Measurements from ENCODE around the gene DES. TPM values are rescaled to one million over a fixed set of nuclear protein-coding genes. Genes with fewer than 3 reads are reported as not detected.

Gene DES
- total and polyA plus RNA-seq, 2 experiments from 2014 or later, result 1.3 to 2.0 TPM

DNA sequence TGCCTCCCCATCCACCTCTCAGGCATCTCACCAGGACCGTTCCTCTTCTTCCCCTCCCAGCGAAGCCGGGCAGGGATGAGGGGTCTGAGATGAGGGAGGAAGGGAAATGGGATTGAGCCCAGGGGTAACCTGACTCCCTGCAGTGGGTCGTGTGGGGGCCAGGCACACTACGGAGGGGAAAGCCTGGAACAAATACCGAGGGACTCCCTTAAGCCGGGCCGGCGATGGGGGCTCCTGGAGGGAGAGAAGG, 16.2 kb downstream of the DES start:
- Mint-ChIP-seq H3K36me3 (ENCODE audit: low read depth) (no peaks in the 10 kb centered on the region; the same call in 2 of the 3 replicates), H3K27me3 (ENCODE audit: insufficient read depth, low read depth, poor library complexity) (peaks cover 15% of the 10 kb centered on the region), H3K4me3 (peak overlapping the region; percentile 73), H3K27ac (no peak overlapping the region), H3K4me1 (peaks cover 8% of the 10 kb centered on the region), H3K9me3 (no peaks in the 10 kb centered on the region)
- peaks cover 39% of the 10 kb centered on the region for H3K27me3 ChIP-seq (ENCODE audit: insufficient read depth)
- no peaks in the 10 kb centered on the region for H3K79me2 ChIP-seq (replicated peaks; ENCODE audit: insufficient read depth)
- H3K4me2 ChIP-seq, result peak overlapping the region; percentile 90
- peak overlapping the region; percentile 43 for H2AFZ ChIP-seq
- TF ChIP-seq STAT1 (IDR thresholded peaks at IDR 0.05; ENCODE audit: unreplicated experiment) (no peak), REST (IDR thresholded peaks at IDR 0.05; ENCODE audit: unreplicated experiment) (no peak), ETS1 (IDR thresholded peaks at IDR 0.05) (no peak), EZH2phosphoT487 (IDR thresholded peaks at IDR 0.05; ENCODE audit: unreplicated experiment) (no peak), ZNF114 (CRISPR knock-in tag; IDR thresholded peaks at IDR 0.05) (no peak), POLR2AphosphoS5 (IDR thresholded peaks at IDR 0.05; ENCODE audit: low read depth) (no peak), CREB1 (CRISPR knock-in tag; IDR thresholded peaks at IDR 0.05; ENCODE audit: low read depth) (no peak; the same call in 1 of the 2 replicates), JUNB (IDR thresholded peaks at IDR 0.05; ENCODE audit: unreplicated experiment) (no peak), ZNF331 (CRISPR knock-in tag; IDR thresholded peaks at IDR 0.05; ENCODE audit: low read depth) (no peak), NANOG (IDR thresholded peaks at IDR 0.05; ENCODE audit: borderline replicate concordance) (no peak), EZH2 (IDR thresholded peaks at IDR 0.05; ENCODE audit: low read depth, unreplicated experiment) (no peak)
- TF ChIP-seq, protein P1, sequence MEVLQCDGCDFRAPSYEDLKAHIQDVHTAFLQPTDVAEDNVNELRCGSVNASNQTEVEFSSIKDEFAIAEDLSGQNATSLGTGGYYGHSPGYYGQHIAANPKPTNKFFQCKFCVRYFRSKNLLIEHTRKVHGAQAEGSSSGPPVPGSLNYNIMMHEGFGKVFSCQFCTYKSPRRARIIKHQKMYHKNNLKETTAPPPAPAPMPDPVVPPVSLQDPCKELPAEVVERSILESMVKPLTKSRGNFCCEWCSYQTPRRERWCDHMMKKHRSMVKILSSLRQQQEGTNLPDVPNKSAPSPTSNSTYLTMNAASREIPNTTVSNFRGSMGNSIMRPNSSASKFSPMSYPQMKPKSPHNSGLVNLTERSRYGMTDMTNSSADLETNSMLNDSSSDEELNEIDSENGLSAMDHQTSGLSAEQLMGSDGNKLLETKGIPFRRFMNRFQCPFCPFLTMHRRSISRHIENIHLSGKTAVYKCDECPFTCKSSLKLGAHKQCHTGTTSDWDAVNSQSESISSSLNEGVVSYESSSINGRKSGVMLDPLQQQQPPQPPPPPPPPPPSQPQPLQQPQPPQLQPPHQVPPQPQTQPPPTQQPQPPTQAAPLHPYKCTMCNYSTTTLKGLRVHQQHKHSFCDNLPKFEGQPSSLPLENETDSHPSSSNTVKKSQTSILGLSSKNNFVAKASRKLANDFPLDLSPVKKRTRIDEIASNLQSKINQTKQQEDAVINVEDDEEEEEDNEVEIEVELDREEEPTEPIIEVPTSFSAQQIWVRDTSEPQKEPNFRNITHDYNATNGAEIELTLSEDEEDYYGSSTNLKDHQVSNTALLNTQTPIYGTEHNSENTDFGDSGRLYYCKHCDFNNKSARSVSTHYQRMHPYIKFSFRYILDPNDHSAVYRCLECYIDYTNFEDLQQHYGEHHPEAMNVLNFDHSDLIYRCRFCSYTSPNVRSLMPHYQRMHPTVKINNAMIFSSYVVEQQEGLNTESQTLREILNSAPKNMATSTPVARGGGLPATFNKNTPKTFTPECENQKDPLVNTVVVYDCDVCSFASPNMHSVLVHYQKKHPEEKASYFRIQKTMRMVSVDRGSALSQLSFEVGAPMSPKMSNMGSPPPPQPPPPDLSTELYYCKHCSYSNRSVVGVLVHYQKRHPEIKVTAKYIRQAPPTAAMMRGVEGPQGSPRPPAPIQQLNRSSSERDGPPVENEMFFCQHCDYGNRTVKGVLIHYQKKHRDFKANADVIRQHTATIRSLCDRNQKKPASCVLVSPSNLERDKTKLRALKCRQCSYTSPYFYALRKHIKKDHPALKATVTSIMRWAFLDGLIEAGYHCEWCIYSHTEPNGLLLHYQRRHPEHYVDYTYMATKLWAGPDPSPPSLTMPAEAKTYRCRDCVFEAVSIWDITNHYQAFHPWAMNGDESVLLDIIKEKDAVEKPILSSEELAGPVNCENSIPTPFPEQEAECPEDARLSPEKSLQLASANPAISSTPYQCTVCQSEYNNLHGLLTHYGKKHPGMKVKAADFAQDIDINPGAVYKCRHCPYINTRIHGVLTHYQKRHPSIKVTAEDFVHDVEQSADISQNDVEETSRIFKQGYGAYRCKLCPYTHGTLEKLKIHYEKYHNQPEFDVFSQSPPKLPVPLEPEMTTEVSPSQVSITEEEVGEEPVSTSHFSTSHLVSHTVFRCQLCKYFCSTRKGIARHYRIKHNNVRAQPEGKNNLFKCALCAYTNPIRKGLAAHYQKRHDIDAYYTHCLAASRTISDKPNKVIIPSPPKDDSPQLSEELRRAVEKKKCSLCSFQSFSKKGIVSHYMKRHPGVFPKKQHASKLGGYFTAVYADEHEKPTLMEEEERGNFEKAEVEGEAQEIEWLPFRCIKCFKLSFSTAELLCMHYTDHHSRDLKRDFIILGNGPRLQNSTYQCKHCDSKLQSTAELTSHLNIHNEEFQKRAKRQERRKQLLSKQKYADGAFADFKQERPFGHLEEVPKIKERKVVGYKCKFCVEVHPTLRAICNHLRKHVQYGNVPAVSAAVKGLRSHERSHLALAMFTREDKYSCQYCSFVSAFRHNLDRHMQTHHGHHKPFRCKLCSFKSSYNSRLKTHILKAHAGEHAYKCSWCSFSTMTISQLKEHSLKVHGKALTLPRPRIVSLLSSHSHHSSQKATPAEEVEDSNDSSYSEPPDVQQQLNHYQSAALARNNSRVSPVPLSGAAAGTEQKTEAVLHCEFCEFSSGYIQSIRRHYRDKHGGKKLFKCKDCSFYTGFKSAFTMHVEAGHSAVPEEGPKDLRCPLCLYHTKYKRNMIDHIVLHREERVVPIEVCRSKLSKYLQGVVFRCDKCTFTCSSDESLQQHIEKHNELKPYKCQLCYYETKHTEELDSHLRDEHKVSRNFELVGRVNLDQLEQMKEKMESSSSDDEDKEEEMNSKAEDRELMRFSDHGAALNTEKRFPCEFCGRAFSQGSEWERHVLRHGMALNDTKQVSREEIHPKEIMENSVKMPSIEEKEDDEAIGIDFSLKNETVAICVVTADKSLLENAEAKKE (CRISPR knock-in tag; IDR thresholded peaks at IDR 0.05), result no peak
- TF ChIP-seq, protein P2, sequence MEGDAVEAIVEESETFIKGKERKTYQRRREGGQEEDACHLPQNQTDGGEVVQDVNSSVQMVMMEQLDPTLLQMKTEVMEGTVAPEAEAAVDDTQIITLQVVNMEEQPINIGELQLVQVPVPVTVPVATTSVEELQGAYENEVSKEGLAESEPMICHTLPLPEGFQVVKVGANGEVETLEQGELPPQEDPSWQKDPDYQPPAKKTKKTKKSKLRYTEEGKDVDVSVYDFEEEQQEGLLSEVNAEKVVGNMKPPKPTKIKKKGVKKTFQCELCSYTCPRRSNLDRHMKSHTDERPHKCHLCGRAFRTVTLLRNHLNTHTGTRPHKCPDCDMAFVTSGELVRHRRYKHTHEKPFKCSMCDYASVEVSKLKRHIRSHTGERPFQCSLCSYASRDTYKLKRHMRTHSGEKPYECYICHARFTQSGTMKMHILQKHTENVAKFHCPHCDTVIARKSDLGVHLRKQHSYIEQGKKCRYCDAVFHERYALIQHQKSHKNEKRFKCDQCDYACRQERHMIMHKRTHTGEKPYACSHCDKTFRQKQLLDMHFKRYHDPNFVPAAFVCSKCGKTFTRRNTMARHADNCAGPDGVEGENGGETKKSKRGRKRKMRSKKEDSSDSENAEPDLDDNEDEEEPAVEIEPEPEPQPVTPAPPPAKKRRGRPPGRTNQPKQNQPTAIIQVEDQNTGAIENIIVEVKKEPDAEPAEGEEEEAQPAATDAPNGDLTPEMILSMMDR (conservative IDR thresholded peaks at IDR 0.05; ENCODE audit: low read depth in 2 of 2), result no peak
- ATAC-seq (peak; percentile 55), DNase-seq (ENCODE audit: low spot score) (no peak)
- H3K27ac ChIP-seq (ENCODE audit: low read depth), result peak overlapping the region; percentile 7; the same call in 1 of the 2 replicates
- H3K4me1 ChIP-seq (ENCODE audit: insufficient read depth), result no peaks in the 10 kb centered on the region
- H4K20me1 ChIP-seq (replicated peaks; ENCODE audit: insufficient read depth), result no peaks in the 10 kb centered on the region
- no peaks in the 10 kb centered on the region for H3F3A ChIP-seq (replicated peaks; ENCODE audit: low read depth)
- no peaks in the 10 kb centered on the region for H3K9me2 ChIP-seq (ENCODE audit: insufficient read depth)
- no peaks in the 10 kb centered on the region for H3K36me3 ChIP-seq (ENCODE audit: insufficient read depth)
- peak overlapping the region; percentile 62 for H3K4me3 ChIP-seq
